COLO829 (cell line): ENCODE data around the gene ZNF512.
A peak's percentile ranks its signal among the peaks of the same experiment; 100 is the strongest.
"Not testable (repeated sequence)": the region's sequence is repeated elsewhere in the genome, so short reads cannot be mapped to it uniquely, and the experiment has no call there.

Experiments
- DNase-seq: peaks from one replicate; pipeline ENCODE4 v3.0.0; 2012; ENCODE audit warnings: low spot score

ZNF512 gene

DNA sequence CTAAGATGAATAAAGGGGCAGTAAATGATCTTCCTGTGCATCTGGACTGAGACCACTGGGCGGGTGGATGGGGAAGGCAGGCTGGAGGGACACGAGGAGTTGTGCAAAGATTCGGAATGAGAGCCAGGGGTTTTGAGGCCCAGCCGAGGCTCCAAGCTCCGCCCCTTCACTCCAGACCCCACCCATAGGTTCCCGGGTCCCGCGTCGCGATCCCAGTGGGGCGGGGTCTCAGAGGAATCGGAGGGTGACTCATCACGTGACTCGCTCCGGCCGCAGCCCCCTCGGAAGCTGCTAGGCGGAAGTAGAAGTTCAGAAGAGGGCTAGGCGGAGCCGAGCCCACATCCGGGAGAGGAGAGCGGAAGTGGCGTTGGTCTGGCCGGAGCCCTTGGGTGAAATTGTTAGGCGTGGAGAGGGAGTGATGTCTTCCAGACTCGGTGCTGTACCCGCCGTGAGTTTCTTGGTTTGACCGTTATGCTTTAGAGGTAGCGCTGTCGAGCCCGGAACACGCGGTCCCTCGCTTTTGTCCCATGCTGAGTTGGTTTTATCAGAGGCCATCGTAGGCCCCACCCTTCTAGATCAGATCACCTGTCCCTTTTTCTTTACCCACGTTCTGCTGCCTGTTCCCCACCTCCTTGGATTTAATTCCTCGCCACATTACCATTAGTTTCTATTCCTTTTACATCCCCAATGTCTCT is at the start of gene ZNF512:
Gene ZNF512 (plus strand): TSS at position 348 of the 695 bp plus-strand sequence. CDS start 71 bp downstream, at position 419.
- peak; percentile 70 for DNase-seq

- DNase-seq, result no peak
Measured at GRCh38 chr2:27537287-27537686, 45.6 kb upstream of the ZNF512 start.

GRCh38 chr2:27538839-27539450 is 43.9 kb upstream of the ZNF512 start:
- DNase-seq, result not testable (repeated sequence)

DNA sequence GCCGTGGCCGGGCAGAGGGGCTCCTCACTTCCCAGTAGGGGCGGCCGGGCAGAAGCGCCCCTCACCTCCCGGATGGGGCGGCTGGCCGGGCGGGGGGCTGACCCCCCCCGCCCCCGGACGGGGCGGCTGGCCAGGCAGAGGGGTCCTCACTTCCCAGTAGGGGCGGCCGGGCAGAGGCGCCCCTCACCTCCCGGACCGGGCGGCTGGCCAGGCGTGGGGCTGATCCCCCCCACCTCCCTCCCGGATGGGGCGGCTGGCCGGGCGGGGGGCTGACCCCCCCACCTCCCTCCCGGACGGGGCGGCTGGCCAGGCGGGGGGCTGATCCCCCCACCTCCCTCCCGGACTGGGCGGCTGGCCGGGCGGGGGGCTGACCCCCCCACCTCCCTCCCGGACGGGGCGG is 43.2 kb upstream of the ZNF512 start:
- not testable (repeated sequence) for DNase-seq

- no peak for DNase-seq
Measured at GRCh38 chr2:27544143-27544821, 38.6 kb upstream of the ZNF512 start.

DNA sequence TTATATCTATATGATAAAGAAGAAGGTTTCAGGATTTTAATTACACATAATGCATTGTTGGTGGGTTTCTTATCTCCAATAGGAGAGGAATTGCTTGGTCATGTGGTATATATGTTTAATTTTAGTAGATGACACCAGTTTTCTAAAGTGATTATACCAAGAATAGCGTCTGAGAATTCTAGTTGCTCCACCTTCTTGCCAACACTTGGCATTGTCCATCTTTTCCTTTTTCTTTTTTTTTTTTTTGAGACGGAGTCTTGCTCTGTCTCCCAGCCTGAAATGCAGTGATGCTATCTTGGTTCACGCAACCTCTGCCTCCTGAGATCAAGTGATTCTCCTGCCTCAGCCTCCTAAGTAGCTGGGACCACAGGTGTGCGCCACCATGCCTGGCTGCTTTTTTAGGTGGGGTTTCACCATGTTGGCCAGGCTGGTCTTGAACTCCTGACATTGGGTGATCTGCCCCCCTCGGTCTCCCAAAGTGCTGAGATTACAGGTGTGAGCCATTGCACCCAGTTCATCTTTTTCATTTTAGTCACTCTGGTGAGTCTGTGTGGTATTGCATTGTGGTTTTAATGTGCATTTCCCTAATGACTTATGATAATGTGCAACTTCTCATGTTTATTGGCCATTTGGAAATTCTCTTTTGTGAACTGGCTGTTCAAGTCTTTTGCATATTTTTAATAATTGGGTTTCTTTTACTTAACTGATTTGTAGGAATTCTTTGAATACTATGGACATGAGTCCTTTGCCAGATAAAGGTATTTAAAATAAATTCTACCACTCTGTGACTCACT is 37.3 kb upstream of the ZNF512 start:
- DNase-seq, result no peak

- no peak for DNase-seq
Measured at GRCh38 chr2:27549303-27549702, 33.5 kb upstream of the ZNF512 start.

GRCh38 chr2:27551514-27551913 is 31.3 kb upstream of the ZNF512 start:
- DNase-seq, result no peak

- DNase-seq, result no peak
Measured at GRCh38 chr2:27552941-27553340, 29.9 kb upstream of the ZNF512 start.

GRCh38 chr2:27554451-27554850 is 28.4 kb upstream of the ZNF512 start:
- not testable (repeated sequence) for DNase-seq

DNA sequence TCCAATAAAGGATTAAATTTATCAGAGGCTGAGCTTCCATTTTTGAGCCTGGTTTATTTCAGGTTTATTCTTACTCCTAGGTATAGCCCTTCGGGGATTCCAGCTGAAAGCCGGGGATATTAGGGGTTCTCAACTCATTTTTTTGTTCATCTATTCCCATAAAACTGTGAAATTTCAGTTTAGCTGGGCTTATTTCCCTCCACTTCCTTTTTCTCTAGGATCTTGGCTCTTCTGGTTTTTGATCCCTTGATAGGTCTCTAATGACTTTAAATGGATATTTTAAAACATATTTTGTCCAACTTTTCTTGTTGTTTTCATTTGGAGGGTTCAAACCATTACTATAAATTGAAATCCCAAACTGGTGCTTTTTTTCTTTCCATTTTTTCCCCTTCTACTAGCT is 23.6 kb upstream of the ZNF512 start:
- no peak for DNase-seq

DNA sequence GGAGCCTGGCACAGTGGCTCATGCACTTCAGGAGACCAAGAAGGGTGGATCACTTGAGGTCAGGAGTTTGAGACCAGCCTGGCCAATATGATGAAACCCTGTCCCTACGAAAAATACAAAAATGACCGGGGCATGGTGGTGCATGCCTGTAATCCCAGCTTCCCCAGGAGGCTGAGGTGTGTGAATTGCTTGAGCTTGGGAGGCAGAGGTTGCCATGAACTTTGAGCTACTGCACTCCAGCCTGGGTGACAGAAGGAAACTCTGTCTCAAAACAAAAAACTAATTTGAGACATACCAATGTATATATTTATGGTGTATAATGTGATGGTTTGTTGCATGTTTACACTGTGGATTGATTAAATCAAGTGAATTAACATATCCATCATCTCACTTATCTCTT is 21.8 kb upstream of the ZNF512 start:
- DNase-seq, result no peak

- peak; percentile 4 for DNase-seq
Measured at GRCh38 chr2:27566628-27567027, 16.2 kb upstream of the ZNF512 start.

- DNase-seq, result no peak
Measured at GRCh38 chr2:27569398-27569797, 13.4 kb upstream of the ZNF512 start.

DNA sequence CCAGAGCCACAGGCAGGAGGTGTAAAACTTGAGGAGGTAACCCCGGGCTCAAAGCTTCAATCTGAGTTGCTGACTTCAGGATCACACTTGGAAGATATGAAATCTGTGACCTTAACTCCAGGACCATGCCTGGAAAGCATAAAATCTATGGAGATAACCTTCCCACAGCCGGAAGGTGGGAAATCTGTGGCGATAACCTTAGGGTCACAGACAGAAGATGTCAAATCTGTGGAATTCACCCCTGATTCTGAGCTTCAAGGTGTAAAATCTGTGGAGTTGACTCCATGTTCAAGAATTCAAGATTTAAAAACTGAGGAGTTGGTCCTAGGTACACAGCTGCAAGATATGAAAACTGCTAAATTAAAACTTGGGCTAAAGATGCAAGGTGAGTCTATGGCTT is 11.6 kb upstream of the ZNF512 start:
- DNase-seq, result no peak

GRCh38 chr2:27571681-27572080 is 11.2 kb upstream of the ZNF512 start:
- no peak for DNase-seq

DNA sequence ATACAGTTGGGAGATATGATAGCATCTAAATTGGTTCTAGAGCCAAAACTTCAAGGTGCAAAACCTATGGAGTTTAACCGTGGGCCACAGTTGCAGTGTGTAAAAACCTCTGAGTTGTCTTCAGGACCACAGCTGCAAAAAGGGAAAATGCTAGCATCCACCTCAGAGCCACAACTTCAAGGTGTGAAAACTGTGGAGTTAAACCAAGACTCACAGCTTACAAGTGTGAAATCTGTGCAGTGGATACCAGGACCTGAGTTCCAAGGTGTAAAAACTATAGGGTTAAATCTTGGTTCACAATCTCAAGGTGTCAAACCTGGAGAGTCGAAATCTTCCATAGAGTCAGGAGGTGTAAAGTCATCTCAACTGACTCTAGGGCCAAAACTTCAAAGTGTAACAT is 10.4 kb upstream of the ZNF512 start:
- no peak for DNase-seq

- no peak for DNase-seq
Measured at GRCh38 chr2:27572998-27573429, 9.8 kb upstream of the ZNF512 start.

- no peak for DNase-seq
Measured at GRCh38 chr2:27573452-27573851, 9.4 kb upstream of the ZNF512 start.

DNA sequence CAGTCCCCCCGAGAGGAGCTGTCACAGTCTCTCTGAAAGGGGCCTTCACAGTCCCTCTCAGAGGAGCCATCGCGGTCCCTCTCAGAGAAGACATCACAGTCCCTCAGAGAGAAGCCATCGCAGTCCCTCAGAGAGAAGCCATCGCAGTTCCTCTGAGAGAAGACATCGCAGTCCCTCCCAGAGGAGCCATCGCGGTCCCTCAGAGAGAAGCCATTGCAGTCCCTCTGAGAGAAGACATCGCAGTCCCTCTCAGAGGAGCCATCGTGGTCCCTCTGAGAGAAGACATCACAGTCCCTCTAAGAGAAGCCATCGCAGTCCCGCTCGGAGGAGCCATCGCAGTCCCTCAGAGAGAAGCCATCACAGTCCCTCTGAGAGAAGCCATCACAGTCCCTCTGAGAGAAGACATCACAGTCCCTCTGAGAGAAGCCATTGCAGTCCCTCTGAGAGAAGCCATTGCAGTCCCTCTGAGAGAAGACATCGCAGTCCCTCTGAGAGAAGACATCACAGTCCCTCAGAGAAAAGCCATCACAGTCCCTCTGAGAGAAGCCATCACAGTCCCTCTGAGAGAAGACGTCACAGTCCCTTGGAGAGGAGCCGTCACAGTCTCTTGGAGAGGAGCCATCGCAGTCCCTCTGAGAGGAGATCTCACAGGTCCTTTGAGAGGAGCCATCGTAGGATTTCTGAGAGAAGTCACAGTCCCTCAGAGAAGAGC is 1.3 kb upstream of the ZNF512 start:
- no peak for DNase-seq

DNA sequence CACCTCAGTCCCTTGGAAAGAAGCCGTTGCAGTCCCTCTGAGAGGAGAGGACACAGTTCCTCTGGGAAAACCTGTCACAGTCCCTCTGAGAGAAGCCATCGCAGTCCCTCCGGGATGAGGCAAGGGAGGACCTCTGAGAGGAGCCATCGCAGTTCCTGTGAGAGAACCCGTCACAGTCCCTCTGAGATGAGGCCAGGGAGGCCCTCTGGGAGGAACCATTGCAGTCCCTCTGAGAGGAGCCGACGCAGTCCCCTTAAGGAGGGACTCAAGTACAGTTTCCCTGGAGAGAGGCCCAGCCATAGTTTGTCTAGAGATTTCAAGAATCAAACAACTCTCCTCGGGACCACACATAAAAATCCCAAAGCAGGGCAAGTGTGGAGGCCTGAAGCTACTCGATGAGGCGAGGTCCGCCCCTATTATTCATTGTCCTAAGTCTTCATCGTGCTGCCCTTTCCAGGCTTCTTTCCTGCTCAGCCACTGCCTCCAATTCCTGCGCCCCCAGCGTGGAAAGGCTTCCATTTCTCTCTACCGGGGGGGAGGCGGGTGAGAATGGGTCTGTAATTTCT is 630 bp upstream of the ZNF512 start:
- no peak for DNase-seq
